Heart left ventricle (tissue), 13 donors: ENCODE data around the gene BCL2.
"Not testable (repeated sequence)": the region's sequence is repeated elsewhere in the genome, so short reads cannot be mapped to it uniquely, and the experiment has no call there.

Experiments used
- CTCF ChIP-seq, 12 donors: fragments of 200-600 bp; sonication (generic) in 4 of 12; IDR thresholded peaks; one replicate each; pipeline versions ENCODE4 v1.5.0 to v1.8.0; 2018 to 2022; ENCODE audit warnings: antibody characterized with exemption in 12 of 12, mild to moderate bottlenecking in 5 of 12
- POLR2A ChIP-seq, 2 donors: fragments of 450-650 bp; IDR thresholded peaks; one replicate each; pipeline ENCODE4 v1.6.1; 2017; ENCODE audit warnings: antibody characterized with exemption in 2 of 2, mild to moderate bottlenecking in 2 of 2, moderate library complexity in 2 of 2
- donor health status: ischemic (EF 13 %, LVEDD 7.1; RV severe dilation, severe dysfunction).
- donor health status: DM: no; HTN: yes; CAD: no.
- donor health status: DM: no; HTN: no; CAD: no.
- donor health status: ischemic (EF 25% LVEDD 6.9; RV normal size, moderate dysfunction).
- donor health status: ischemic (EF 25% LVEDD 5.7; RV mildly dilated, moderate dysfunction).
- donor health status: ischemic (EF 35%, LVEDD 5.7; RV mildly dilated, moderate dysfunction).
- donor health status: nonischemic (EF 11% LVEDD 7.7; RV severe dilation, severe dysfunction).
- donor health status: DM: yes; HTN: yes; CAD: no.
- donor health status: PGD.
- donor health status: ischemic (EF 29% LVEDD 5.4; RV normal size, mild dysfunction).
- donor health status: nonischemic (EF 23%, LVEDD 6.1; RV moderate dilation, normal function).

GRCh38 chr18:63201456-63201855 is 118.1 kb downstream of the BCL2 start:
- not testable (repeated sequence) for TF ChIP-seq CTCF, POLR2A (IDR thresholded peaks at IDR 0.05)
